ENCODE results near the gene UCK1. TPM values are rescaled to one million over a fixed set of nuclear protein-coding genes. Genes with fewer than 3 reads are reported as not detected.

Gene UCK1
- total and polyA plus RNA-seq, 10 of the 15 experiments (the other 5 are each of a cell fraction or from before 2014, with no cell fraction given) = 0.31 to 27.0 (median 18.7) TPM

- SMC1A ChIA-PET (ENCODE audit: uncharacterized antibody, unreplicated experiment) = no interaction called here
- no peaks in the 10 kb centered on the region for H3K27me3 ChIP-seq (replicated peaks in 1 of 2; ENCODE audit: control insufficient read depth in 2 of 2, insufficient read depth in 2 of 2, low read length in 1 of 2)
Measured at GRCh38 chr9:131525643-131526565, 5.2 kb downstream of the UCK1 start.

More at GRCh38 chr9:131525643-131526565, 5.2 kb downstream of the UCK1 start:
- no peak overlapping the region for H3K9ac ChIP-seq (ENCODE audit: control insufficient read depth, insufficient read depth, low read length)
- in situ Hi-C loops (cut with MboI) (no loop called here), intact Hi-C loops (cut with micrococcal nuclease; ENCODE audit: unreplicated experiment) (no loop called here)
- no peaks in the 10 kb centered on the region for H4K20me1 ChIP-seq (ENCODE audit: control insufficient read depth, insufficient read depth)
- H3K4me1 ChIP-seq (ENCODE audit: control insufficient read depth, insufficient read depth, low read length) = peaks cover 4% of the 10 kb centered on the region
- H3K79me2 ChIP-seq (ENCODE audit: control insufficient read depth, insufficient read depth, low read length) = peaks cover 9% of the 10 kb centered on the region
- no peak overlapping the region for H3K4me3 ChIP-seq
- no peak for ATAC-seq
- no peak for DNase-seq (ENCODE audit: low read depth, low spot score)
- BruUV-seq (replicated peaks) = no TSS peak
- H3K9me3 ChIP-seq (replicated peaks; ENCODE audit: control insufficient read depth, insufficient read depth, low read length) = no peaks in the 10 kb centered on the region
- CTCF ChIA-PET = no interaction called here
- no peak overlapping the region for H3K4me2 ChIP-seq (ENCODE audit: control insufficient read depth, insufficient read depth)
- RAD21 ChIA-PET (ENCODE audit: unreplicated experiment) = no interaction called here
- POLR2A ChIA-PET = no interaction called here
- no peak overlapping the region for H2AFZ ChIP-seq (ENCODE audit: control insufficient read depth, low read depth, low read length)
- H3K36me3 ChIP-seq (ENCODE audit: control insufficient read depth in 2 of 2, insufficient read depth in 2 of 2, low read length in 1 of 2) = peaks cover 11 to 12% of the 10 kb centered on the region in 2 experiments
- no peak for FAIRE-seq
- no peak overlapping the region for H3K27ac ChIP-seq (ENCODE audit: control insufficient read depth, insufficient read depth)
- WGBS (ENCODE audit: insufficient coverage, insufficient replicate concordance, low lambda C conversion rate, missing lambda C conversion rate) = 93% methylated on average over 19 of the region's 19 CpGs
- TF ChIP-seq SKIL (IDR thresholded peaks at IDR 0.05; ENCODE audit: low read depth, poor library complexity, severe bottlenecking) (no peak), SUPT20H (IDR thresholded peaks at IDR 0.05; ENCODE audit: borderline replicate concordance, control insufficient read depth, low read depth, low read length) (no peak), BRCA1 (IDR thresholded peaks at IDR 0.05; ENCODE audit: low read depth, low read length) (no peak), PAX5 (IDR thresholded peaks at IDR 0.05; ENCODE audit: borderline replicate concordance, low read depth, low read length) (no peak), NKRF (conservative IDR thresholded peaks at IDR 0.05) (no peak), EP300 (IDR thresholded peaks at IDR 0.05; ENCODE audit: borderline replicate concordance in 1 of 2, control insufficient read depth in 1 of 2, low read depth in 2 of 2, low read length in 2 of 2) (no peak), ZNF274 (IDR thresholded peaks at IDR 0.05; ENCODE audit: insufficient read depth, insufficient read length) (no peak), CHD2 (IDR thresholded peaks at IDR 0.05; ENCODE audit: borderline replicate concordance, low read depth, low read length) (no peak), GATAD2B (conservative IDR thresholded peaks at IDR 0.05; ENCODE audit: low read depth) (no peak), SREBF2 (IDR thresholded peaks at IDR 0.05; ENCODE audit: low read length) (no peak), ETV6 (conservative IDR thresholded peaks at IDR 0.05 in 1 of 2, IDR thresholded peaks at IDR 0.05 in 1 of 2; ENCODE audit: borderline replicate concordance in 1 of 2, low read depth in 1 of 2) (no peak), EGR1 (IDR thresholded peaks at IDR 0.05; ENCODE audit: borderline replicate concordance in 1 of 2, low read depth in 2 of 2, low read length in 2 of 2) (no peak), BACH1 (IDR thresholded peaks at IDR 0.05; ENCODE audit: borderline replicate concordance) (no peak), NR2C2 (IDR thresholded peaks at IDR 0.05; ENCODE audit: borderline replicate concordance, control insufficient read depth, insufficient read length, low read depth) (no peak), MAX (IDR thresholded peaks at IDR 0.05; ENCODE audit: low read depth, low read length) (no peak)
